Measurements from ENCODE around the gene USH1C. TPM values are rescaled to one million over a fixed set of nuclear protein-coding genes. Genes with fewer than 3 reads are reported as not detected.

The USH1C gene
- total RNA-seq, 1 donor from 2014 or later, result 1.1 TPM

DNA sequence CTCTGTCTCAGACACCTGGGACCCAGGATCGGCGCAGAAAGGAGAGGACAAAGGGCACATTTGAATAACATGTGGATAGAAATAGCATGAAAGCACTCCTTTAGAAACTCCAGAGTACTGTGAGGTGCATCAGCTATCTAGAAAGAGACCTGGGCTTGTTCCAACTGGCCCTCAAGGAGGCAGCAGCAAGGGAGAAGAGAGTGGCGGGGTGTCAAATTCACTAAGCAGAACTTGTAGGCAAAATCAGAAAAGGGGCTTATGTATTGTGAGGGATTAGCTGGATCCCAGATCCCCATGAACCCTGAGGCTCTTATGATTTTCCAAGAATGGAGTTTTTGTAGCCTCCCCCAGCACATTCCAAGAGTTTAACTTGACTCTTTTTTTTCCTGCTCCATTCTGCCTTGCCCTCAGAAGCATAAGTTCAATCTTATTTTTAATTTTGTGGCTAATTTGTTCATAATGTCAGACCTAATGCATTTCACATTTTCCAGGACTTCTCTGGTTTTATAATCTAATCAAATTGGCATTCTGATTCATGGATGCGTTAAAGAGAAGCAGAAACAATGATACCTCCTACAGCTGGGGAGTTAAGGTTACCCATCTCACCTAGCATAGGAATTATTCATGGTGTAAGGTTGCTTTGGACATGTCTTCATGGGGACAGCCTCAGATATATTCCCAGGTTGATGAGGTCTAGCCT lies 33.6 kb downstream of the USH1C start:
- DNase-seq (ENCODE audit: low read depth), result no peak
- no peak overlapping the region for H3K4me3 ChIP-seq (ENCODE audit: low read depth, low read length)
- TF ChIP-seq CTCF (conservative IDR thresholded peaks at IDR 0.05; ENCODE audit: low read depth, low read length), result no peak

DNA sequence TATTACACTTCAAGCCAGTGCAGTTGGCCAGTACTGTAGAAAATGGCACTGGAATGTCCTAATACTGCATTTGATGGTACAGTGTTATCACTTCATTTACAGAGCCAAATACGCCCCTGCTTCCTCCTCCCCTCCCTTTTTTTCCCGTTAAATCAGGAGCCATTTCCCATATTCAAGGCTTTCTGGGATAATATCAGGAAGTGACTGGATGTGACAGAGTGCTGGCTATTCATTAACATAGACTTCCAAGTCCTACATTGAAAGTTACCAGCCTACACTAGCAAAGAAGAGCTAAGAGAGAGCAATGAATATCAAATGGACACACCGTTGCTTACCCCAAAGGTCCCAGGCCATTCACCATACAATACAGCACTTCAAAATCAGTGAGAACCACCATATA lies 35.4 kb downstream of the USH1C start:
- no peak overlapping the region for H3K4me3 ChIP-seq (ENCODE audit: low read depth, low read length)
- TF ChIP-seq CTCF (conservative IDR thresholded peaks at IDR 0.05; ENCODE audit: low read depth, low read length), result no peak
- DNase-seq (ENCODE audit: low read depth), result no peak

GRCh38 chr11:17508306-17508705 lies 35.9 kb downstream of the USH1C start:
- H3K4me3 ChIP-seq (ENCODE audit: low read depth, low read length), result no peak overlapping the region
- DNase-seq (ENCODE audit: low read depth), result peak; percentile 56
- TF ChIP-seq CTCF (conservative IDR thresholded peaks at IDR 0.05; ENCODE audit: low read depth, low read length), result no peak

GRCh38 chr11:17507773-17508172 lies 36.4 kb downstream of the USH1C start:
- no peak for DNase-seq (ENCODE audit: low read depth)
- H3K4me3 ChIP-seq (ENCODE audit: low read depth, low read length), result no peak overlapping the region
- TF ChIP-seq CTCF (conservative IDR thresholded peaks at IDR 0.05; ENCODE audit: low read depth, low read length), result no peak

DNA sequence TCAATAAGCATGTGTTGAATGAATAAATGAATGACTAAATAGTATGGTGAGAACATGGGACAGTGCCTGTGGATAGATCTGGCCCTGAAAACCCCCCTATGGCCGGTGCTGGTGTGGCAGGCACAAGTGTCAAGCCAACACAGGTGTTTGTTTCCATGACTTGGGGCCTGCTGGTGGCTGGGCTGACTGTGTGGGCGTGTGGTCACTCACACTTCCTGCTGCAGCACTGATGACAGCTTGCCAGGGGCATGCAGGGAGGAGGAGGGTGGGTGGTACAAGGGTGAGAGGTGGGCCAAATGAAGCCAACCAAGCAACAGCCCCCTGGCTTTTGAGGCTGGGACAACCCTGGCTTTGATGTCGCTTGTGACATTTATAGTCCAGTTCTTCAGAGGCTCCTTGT lies 37.3 kb downstream of the USH1C start:
- no peak for DNase-seq (ENCODE audit: low read depth)
- H3K4me3 ChIP-seq (ENCODE audit: low read depth, low read length), result no peak overlapping the region
- no peak for TF ChIP-seq CTCF (conservative IDR thresholded peaks at IDR 0.05; ENCODE audit: low read depth, low read length)

DNA sequence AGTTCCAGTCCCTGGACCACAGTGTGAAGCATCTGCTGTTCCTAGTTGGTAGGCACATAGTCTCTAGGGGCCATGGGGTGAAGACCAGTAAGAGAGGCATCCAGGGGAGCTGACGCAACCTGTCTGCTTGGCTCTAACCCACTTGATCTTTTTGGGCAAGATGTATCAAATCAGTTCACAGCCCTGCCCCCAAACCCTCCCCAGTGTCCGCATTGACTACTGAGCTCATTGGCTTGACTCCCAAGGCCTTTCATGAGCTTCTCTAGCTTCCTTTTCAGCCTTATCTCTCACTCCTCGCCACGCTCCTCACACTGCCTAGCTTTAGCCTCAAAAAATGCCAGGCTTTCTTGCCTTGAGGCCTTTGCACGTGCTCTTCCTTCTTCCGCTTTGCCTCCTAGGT lies 37.9 kb downstream of the USH1C start:
- TF ChIP-seq CTCF (conservative IDR thresholded peaks at IDR 0.05; ENCODE audit: low read depth, low read length), result no peak
- DNase-seq (ENCODE audit: low read depth), result no peak
- H3K4me3 ChIP-seq (ENCODE audit: low read depth, low read length), result no peak overlapping the region

DNA sequence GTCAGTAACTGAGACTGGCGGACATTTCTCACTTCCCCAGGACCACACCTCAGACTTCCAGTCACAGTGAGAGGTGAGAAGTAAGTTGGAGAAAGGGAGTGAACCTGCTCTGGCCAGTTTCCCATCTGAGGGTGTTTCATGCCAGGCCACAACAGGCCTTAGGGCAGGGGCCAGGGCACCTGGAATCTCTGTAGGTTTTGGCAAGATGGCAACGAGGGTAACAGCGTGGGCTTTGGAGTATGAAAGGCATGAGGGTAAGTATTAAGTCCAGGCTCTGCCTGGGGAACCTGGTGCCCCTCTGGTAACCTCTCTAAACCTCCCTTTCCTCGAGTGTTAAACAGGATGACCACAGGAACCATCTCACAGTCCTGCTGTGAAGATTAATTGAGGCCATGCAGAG lies 39.1 kb downstream of the USH1C start:
- no peak for TF ChIP-seq CTCF (conservative IDR thresholded peaks at IDR 0.05; ENCODE audit: low read depth, low read length)
- H3K4me3 ChIP-seq (ENCODE audit: low read depth, low read length), result no peak overlapping the region
- DNase-seq (ENCODE audit: low read depth), result no peak
